AG04450 (cell line): ENCODE data around the gene FARP1. TPM values are rescaled to one million over a fixed set of nuclear protein-coding genes. Genes with fewer than 3 reads are reported as not detected.

Experiments used
- CTCF ChIA-PET: fragments of 300-600, 350-600 bp; formaldehyde crosslinking; extraction: SDS; loops from one replicate; lab custom pipeline; 2022; ENCODE audit warnings: antibody characterized with exemption, inconsistent platforms; lab: Charles Lee
- POLR2A ChIA-PET: fragments of 350-600 bp; formaldehyde crosslinking; extraction: SDS; loops from one replicate; lab custom pipeline; 2021; ENCODE audit warnings: antibody characterized with exemption, inconsistent platforms; lab: Yijun Ruan, JAX
- DNase-seq: peaks from one replicate; pipeline ENCODE4 v3.0.0-alpha.2; 2011; ENCODE audit warnings: low read depth, low spot score
- H3K27ac ChIP-seq: one replicate; pipeline ENCODE4 v1.5.1; 2012; ENCODE audit warnings: low read depth, low read length, control low read depth
- H3K27me3 ChIP-seq: one replicate; pipeline ENCODE4 v1.6.0; 2012; ENCODE audit warnings: low read length; ENCODE audit not compliant: control insufficient read depth, insufficient read depth
- H3K4me3 ChIP-seq: 2 replicates; pipeline ENCODE4 v1.5.1; 2011; ENCODE audit warnings: mild to moderate bottlenecking, low read depth, low read length, control low read depth
- H3K9me3 ChIP-seq: 2 replicates; pipeline ENCODE4 v1.5.1; 2012; ENCODE audit warnings: low read length; ENCODE audit not compliant: control insufficient read depth, insufficient read depth
- polyA plus RNA-seq: library from polyadenylated mRNA; depleted of rRNA; stranded (reverse); fragments of >200 nt; gene quantifications from 2 replicates; pipeline ENCODE4 v1.2.3, GENCODE V29; 2011
- TF ChIP-seq, protein P1 (sequence below): IDR thresholded peaks from 2 replicates; pipeline ENCODE4 v1.5.1; 2011; ENCODE audit warnings: low read depth, low read length, control low read depth, inconsistent platforms

The FARP1 gene
- polyA plus RNA-seq, 1 experiment = 76.4 TPM

DNA sequence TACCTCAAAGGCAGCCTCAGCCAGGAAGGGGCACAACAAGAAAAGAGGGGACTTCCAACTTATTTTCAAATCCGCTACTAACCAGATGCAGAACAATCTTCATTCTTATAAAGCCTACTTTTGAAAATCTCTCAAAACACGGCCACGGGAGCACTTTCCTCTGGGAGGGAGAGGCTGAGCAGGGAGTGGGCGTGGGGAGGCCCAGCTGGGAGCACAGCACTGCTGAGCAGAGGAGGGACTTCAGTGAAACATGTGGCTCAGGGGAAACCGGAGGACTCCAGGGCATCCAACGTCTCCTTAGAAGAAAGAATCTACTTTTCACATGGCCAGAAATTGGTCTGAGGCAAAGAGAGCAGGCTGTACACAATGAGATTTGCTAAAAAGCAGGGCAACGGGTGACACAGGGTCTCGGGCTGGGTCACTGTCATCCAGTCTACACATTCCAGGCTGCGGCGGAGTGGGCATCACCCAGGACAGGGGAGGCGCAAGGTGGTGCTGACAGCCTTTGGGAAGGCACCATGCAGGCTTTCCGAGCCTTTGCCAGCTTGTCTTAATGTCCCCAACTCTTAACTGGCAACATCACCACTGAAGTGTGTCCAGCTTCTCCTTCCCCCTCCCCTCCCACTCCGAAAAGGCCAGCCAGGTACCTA, 317.0 kb downstream of the FARP1 start:
- H3K27ac ChIP-seq = no peak overlapping the region

DNA sequence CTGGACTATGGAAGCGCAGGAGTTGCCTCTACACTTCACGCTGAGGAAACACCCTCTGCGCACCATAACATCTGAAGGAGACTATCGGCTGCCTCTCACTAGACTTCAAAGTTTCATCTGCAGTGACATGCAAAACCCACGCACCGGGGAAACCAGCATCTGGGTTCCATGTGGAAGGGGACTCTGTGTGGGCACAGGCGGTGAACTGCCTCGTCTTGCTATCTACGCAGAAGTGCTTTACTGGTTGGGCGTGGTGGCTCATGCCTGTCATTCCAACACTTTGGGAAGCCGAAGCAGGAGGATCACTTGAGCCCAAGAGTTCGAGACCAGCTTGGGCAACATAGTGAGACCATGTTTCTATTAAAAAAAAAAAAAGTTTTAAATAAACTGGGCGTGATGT, 317.6 kb downstream of the FARP1 start:
- no peak overlapping the region for H3K27ac ChIP-seq
- TF ChIP-seq, protein P1, sequence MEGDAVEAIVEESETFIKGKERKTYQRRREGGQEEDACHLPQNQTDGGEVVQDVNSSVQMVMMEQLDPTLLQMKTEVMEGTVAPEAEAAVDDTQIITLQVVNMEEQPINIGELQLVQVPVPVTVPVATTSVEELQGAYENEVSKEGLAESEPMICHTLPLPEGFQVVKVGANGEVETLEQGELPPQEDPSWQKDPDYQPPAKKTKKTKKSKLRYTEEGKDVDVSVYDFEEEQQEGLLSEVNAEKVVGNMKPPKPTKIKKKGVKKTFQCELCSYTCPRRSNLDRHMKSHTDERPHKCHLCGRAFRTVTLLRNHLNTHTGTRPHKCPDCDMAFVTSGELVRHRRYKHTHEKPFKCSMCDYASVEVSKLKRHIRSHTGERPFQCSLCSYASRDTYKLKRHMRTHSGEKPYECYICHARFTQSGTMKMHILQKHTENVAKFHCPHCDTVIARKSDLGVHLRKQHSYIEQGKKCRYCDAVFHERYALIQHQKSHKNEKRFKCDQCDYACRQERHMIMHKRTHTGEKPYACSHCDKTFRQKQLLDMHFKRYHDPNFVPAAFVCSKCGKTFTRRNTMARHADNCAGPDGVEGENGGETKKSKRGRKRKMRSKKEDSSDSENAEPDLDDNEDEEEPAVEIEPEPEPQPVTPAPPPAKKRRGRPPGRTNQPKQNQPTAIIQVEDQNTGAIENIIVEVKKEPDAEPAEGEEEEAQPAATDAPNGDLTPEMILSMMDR = no peak
- no peaks in the 10 kb centered on the region for H3K9me3 ChIP-seq
- no peak overlapping the region for H3K4me3 ChIP-seq
- ChIA-PET POLR2A (no interaction called here), CTCF (interaction anchor here (0.7 kb wide), 1 partner anchor 193 kb away, joined by 3 read pairs; no protein-coding TSS in a partner anchor)
- no peaks in the 10 kb centered on the region for H3K27me3 ChIP-seq
- no peak for DNase-seq

More for the DNA sequence above, 317.0 kb downstream of the FARP1 start:
- no peak overlapping the region for H3K4me3 ChIP-seq
- POLR2A ChIA-PET = no interaction called here
- no peaks in the 10 kb centered on the region for H3K27me3 ChIP-seq
- TF ChIP-seq, protein P1 = no peak
- H3K9me3 ChIP-seq = no peaks in the 10 kb centered on the region
- no peak for DNase-seq
- CTCF ChIA-PET = no interaction called here

DNA sequence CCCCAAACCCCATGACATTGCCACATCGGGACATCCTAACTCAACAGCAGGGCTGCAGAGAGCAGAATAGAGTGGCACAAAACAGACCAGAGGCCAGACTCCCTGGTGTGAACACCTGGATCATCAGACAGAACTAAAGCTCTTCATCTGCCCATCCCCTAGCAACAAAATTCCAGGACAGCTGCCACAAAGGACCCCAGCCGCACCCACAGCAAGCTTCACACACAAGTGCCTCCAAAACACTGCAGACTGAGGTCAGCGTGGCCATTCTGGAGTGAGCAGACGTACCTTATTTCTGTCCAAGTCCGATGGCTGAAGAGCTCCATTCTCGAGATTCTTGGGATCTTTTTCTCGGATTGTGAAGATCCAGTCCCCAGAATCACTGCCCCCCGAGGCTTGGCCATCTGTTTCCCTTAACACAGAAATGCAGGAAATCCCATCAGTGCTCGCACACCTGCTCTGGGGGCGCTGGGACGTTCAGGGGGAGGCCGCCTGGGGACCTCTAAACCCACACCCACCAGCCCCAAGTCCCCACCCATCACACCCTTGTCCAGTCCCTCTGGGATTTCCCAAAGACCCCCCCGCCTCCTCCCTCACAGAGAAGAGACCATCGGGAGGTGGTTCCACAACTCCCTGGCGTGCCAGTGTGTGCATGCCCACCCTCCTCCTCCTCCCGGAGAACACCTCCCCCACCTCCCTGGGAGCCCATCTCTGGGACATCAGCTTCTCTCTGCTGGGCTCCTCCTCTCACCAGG, 318.8 kb downstream of the FARP1 start:
- POLR2A ChIA-PET = no interaction called here
- H3K4me3 ChIP-seq = no peak overlapping the region
- DNase-seq = no peak
- CTCF ChIA-PET = interaction anchor here (0.7 to 1.0 kb wide), 2 partner anchors 16 to 191 kb away, joined by 3 to 5 read pairs; no protein-coding TSS in a partner anchor
- TF ChIP-seq, protein P1 = no peak
- H3K27ac ChIP-seq = no peak overlapping the region
- H3K27me3 ChIP-seq = no peaks in the 10 kb centered on the region
- no peaks in the 10 kb centered on the region for H3K9me3 ChIP-seq

DNA sequence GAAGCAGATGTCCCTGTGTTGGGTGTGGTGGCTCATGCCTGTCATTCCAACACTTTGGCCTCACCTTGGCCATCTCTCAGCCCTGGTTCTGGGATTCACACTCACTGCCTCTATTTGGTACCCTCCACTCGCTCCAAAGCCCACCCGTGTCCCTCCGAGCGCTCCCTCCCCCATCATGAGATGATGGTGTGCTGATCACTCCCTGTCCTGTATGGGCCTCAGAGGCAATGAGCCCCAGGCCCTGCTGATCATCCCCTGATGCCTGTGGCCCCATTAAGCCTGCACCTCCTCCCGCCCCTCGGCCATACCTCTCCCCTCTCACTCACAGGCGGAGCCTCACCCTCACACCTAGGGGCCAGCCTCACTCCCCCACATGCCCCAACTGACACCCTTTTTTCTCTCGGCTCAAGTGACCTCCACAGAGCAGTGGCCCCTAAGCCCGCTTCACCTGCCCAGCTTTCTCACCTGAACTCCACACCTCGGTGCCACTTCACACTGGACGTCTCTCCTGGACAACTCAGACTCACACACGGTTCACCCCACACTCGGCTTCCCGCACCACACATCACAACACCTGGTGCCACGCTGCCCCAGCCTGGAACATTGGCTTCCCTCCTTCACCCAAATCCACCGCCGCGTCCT, 319.5 kb downstream of the FARP1 start:
- Histone ChIP-seq H3K4me3 (no peak overlapping the region), H3K9me3 (no peaks in the 10 kb centered on the region), H3K27me3 (no peaks in the 10 kb centered on the region), H3K27ac (no peak overlapping the region)
- TF ChIP-seq, protein P1 = no peak
- POLR2A ChIA-PET = no interaction called here
- CTCF ChIA-PET = no interaction called here
- no peak for DNase-seq
